Right cardiac atrium (tissue), 5 donors: Measurements from ENCODE around the gene DPAGT1. TPM values are rescaled to one million over a fixed set of nuclear protein-coding genes. Genes with fewer than 3 reads are reported as not detected.

Experiments used
- ATAC-seq, 2 donors: fragments of 200-7000 bp; cut with Tn5 transposase; one replicate each; pipeline versions ENCODE4 v1.8.0 to v1.9.1; 2020; ENCODE audit warnings: moderate library complexity in 2 of 2, mild to moderate bottlenecking in 1 of 2
- DNase-seq, 3 donors: peaks; one replicate each; pipeline ENCODE4 v3.0.0-alpha.2; 2020
- H3K27ac ChIP-seq: one replicate; pipeline ENCODE4 v1.5.1; 2013; ENCODE audit warnings: mild to moderate bottlenecking, low read length, control low read depth, moderate library complexity
- H3K27me3 ChIP-seq: one replicate; pipeline ENCODE4 v1.6.1; 2013; ENCODE audit not compliant: control insufficient read depth, insufficient read depth
- H3K4me1 ChIP-seq: one replicate; pipeline ENCODE4 v1.6.1; 2013; ENCODE audit warnings: low read length; ENCODE audit not compliant: control insufficient read depth, insufficient read depth
- H3K4me3 ChIP-seq: one replicate; pipeline ENCODE4 v1.5.1; 2013; ENCODE audit warnings: low read length, control low read depth
- H3K9me3 ChIP-seq: one replicate; pipeline ENCODE4 v1.6.1; 2013; ENCODE audit warnings: low read length; ENCODE audit not compliant: control insufficient read depth
- WGBS: extraction: QIAGEN DNeasy Blood & Tissue Kit; methylation state at CpG from one replicate; pipeline ENCODE4 v1.1.7; 2013; 5-methylcytosine and 5-hydroxymethylcytosine counted together
- intact Hi-C, 4 donors: fragments of 100-400 bp; cut with DNase I; formaldehyde crosslinking; loops; one replicate each; pipeline versions ENCODE4 v1.11.0 to v1.14.0; 2022 to 2023
- polyA plus RNA-seq: library from polyadenylated mRNA; stranded (reverse); fragments of 200-250 nt; gene quantifications from one replicate; pipeline ENCODE4 v1.2.3, GENCODE V29; 2013
- total RNA-seq, 4 donors: library from RNA; stranded (reverse); fragmentation: NEBNext Ultra II Directional; extraction: Animal tissue kit (Norgen Biotek cat#: 25700); gene quantifications; one replicate each; pipeline ENCODE4 v1.2.1, GENCODE V29; 2021
- donor health status: healthy with polysubstance abuse.
- donor health status: DM: no; HTN: yes; CAD: no.
- donor health status: DM: no; HTN: no; CAD: no.
- donor health status: DM: no; HTN: yes; CAD: no; lungs with severe emphysema.
- donor health status: DM: yes; HTN: yes; CAD: no.

DPAGT1 gene
- total and polyA plus RNA-seq, 5 donors, result 14.4 to 24.7 (median 23.7) TPM

- no peak for DNase-seq
- H3K4me3 ChIP-seq, result no peak overlapping the region
- WGBS, result 58% methylated on average over 3 of the region's 3 CpGs
- H3K4me1 ChIP-seq, result no peaks in the 10 kb centered on the region
- no peaks in the 10 kb centered on the region for H3K9me3 ChIP-seq
- no peak for ATAC-seq
- intact Hi-C loops, result no loop called here
- no peak overlapping the region for H3K27ac ChIP-seq
- H3K27me3 ChIP-seq, result no peaks in the 10 kb centered on the region
Measured at GRCh38 chr11:119130662-119131061, 29.0 kb upstream of the DPAGT1 start.

- H3K9me3 ChIP-seq, result no peaks in the 10 kb centered on the region
- WGBS, result 52% methylated on average over 5 of the region's 5 CpGs
- intact Hi-C loops, result no loop called here
- peak in 1 of 2 donors; percentile 51 for ATAC-seq
- no peaks in the 10 kb centered on the region for H3K27me3 ChIP-seq
- H3K4me1 ChIP-seq, result peaks cover 6% of the 10 kb centered on the region
- DNase-seq, result no peak
- H3K27ac ChIP-seq, result no peak overlapping the region
- no peak overlapping the region for H3K4me3 ChIP-seq
Measured at GRCh38 chr11:119126675-119127268, 25.1 kb upstream of the DPAGT1 start.

GRCh38 chr11:119125821-119126220 is 24.2 kb upstream of the DPAGT1 start:
- H3K4me3 ChIP-seq, result no peak overlapping the region
- no peaks in the 10 kb centered on the region for H3K27me3 ChIP-seq
- H3K4me1 ChIP-seq, result peaks cover 6% of the 10 kb centered on the region
- H3K9me3 ChIP-seq, result no peaks in the 10 kb centered on the region
- WGBS, result 85% methylated on average over 6 of the region's 6 CpGs
- ATAC-seq, result no peak
- intact Hi-C loops, result no loop called here
- DNase-seq, result no peak
- H3K27ac ChIP-seq, result no peak overlapping the region

- Histone ChIP-seq H3K27me3 (no peaks in the 10 kb centered on the region), H3K9me3 (no peaks in the 10 kb centered on the region), H3K4me3 (peak overlapping the region; percentile 72), H3K27ac (peak overlapping the region; percentile 23), H3K4me1 (peaks cover 6% of the 10 kb centered on the region)
- no peak for DNase-seq
- ATAC-seq, result no peak
- intact Hi-C loops, result no loop called here
- under 1% methylated on average over 20 of the region's 20 CpGs for WGBS
Measured at GRCh38 chr11:119121811-119122124, 20.1 kb upstream of the DPAGT1 start.

GRCh38 chr11:119121008-119121810 is 19.6 kb upstream of the DPAGT1 start, which contains the start of gene HINFP:
Gene HINFP, plus strand, starts transcription at chr11:119121580. Its CDS starts 5,365 bp downstream, at chr11:119126945.
- ATAC-seq (peak; percentile 99 to 100), DNase-seq (peak; percentile 100)
- intact Hi-C loops, result no loop called here
- Histone ChIP-seq H3K27ac (peak within 1 kb of the TSS; percentile 65), H3K4me3 (peak within 1 kb of the TSS; percentile 72), H3K4me1 (peaks cover 6% of the 10 kb centered on the region), H3K27me3 (no peaks in the 10 kb centered on the region), H3K9me3 (no peaks in the 10 kb centered on the region)
- WGBS, result under 1% methylated on average over 54 of the region's 54 CpGs

GRCh38 chr11:119120639-119121007 is 19.0 kb upstream of the DPAGT1 start:
- DNase-seq, result no peak
- Histone ChIP-seq H3K4me1 (peaks cover 6% of the 10 kb centered on the region), H3K27ac (no peak overlapping the region), H3K4me3 (peak overlapping the region; percentile 57), H3K27me3 (no peaks in the 10 kb centered on the region), H3K9me3 (no peaks in the 10 kb centered on the region)
- intact Hi-C loops, result no loop called here
- ATAC-seq, result no peak
- 25% methylated on average over 5 of the region's 5 CpGs for WGBS

- DNase-seq (no peak), ATAC-seq (no peak)
- no peak overlapping the region for H3K4me3 ChIP-seq
- H3K27ac ChIP-seq, result no peak overlapping the region
- H3K27me3 ChIP-seq, result no peaks in the 10 kb centered on the region
- peaks cover 6% of the 10 kb centered on the region for H3K4me1 ChIP-seq
- intact Hi-C loops, result no loop called here
- 88% methylated on average over 1 of the region's 1 CpG for WGBS
- no peaks in the 10 kb centered on the region for H3K9me3 ChIP-seq
Measured at GRCh38 chr11:119118946-119119345, 17.3 kb upstream of the DPAGT1 start.

- ATAC-seq, result no peak
- H3K4me1 ChIP-seq, result peaks cover 6% of the 10 kb centered on the region
- WGBS, result 97% methylated on average over 5 of the region's 5 CpGs
Measured at GRCh38 chr11:119118227-119118626, 16.6 kb upstream of the DPAGT1 start.

GRCh38 chr11:119117004-119117706 is 15.5 kb upstream of the DPAGT1 start:
- H3K27ac ChIP-seq, result no peak overlapping the region
- WGBS, result 93% methylated on average over 3 of the region's 3 CpGs

More at GRCh38 chr11:119118227-119118626, 16.6 kb upstream of the DPAGT1 start:
- Histone ChIP-seq H3K27me3 (no peaks in the 10 kb centered on the region), H3K27ac (no peak overlapping the region), H3K9me3 (no peaks in the 10 kb centered on the region), H3K4me3 (no peak overlapping the region)
- intact Hi-C loops, result no loop called here
- DNase-seq, result no peak

GRCh38 chr11:119116601-119117000 is 14.9 kb upstream of the DPAGT1 start:
- 72% methylated on average over 5 of the region's 5 CpGs for WGBS
- Histone ChIP-seq H3K4me3 (no peak overlapping the region), H3K9me3 (no peaks in the 10 kb centered on the region), H3K27ac (no peak overlapping the region), H3K27me3 (no peaks in the 10 kb centered on the region), H3K4me1 (no peaks in the 10 kb centered on the region)
- intact Hi-C loops, result no loop called here
- ATAC-seq (no peak), DNase-seq (no peak)

More at GRCh38 chr11:119117004-119117706, 15.5 kb upstream of the DPAGT1 start:
- peaks cover under 1% of the 10 kb centered on the region for H3K4me1 ChIP-seq
- no peak for ATAC-seq
- intact Hi-C loops, result no loop called here
- H3K27me3 ChIP-seq, result no peaks in the 10 kb centered on the region
- no peaks in the 10 kb centered on the region for H3K9me3 ChIP-seq
- DNase-seq, result no peak
- H3K4me3 ChIP-seq, result no peak overlapping the region

- Histone ChIP-seq H3K27me3 (no peaks in the 10 kb centered on the region), H3K27ac (no peak overlapping the region), H3K9me3 (no peaks in the 10 kb centered on the region), H3K4me3 (no peak overlapping the region), H3K4me1 (no peaks in the 10 kb centered on the region)
- intact Hi-C loops, result no loop called here
- 80% methylated on average over 10 of the region's 10 CpGs for WGBS
- DNase-seq (peak in 1 of 3 donors; percentile 54), ATAC-seq (no peak)
Measured at GRCh38 chr11:119116235-119116594, 14.6 kb upstream of the DPAGT1 start.
